ENCODE results near the gene GSC.
"Not testable (repeated sequence)": the region's sequence is repeated elsewhere in the genome, so short reads cannot be mapped to it uniquely, and the experiment has no call there.

GSC gene

GRCh38 chr14:94738097-94738496, 31.8 kb downstream of the GSC start:
- Mint-ChIP-seq H3K4me3 (no peak overlapping the region), H3K27ac (no peak overlapping the region), H3K36me3 (ENCODE audit: low read depth) (no peaks in the 10 kb centered on the region), H3K9me3 (no peaks in the 10 kb centered on the region), H3K4me1 (no peaks in the 10 kb centered on the region), H3K27me3 (peaks cover 3% of the 10 kb centered on the region)
- DNase-seq, result no peak
- no peak for ATAC-seq

GRCh38 chr14:94728950-94729349, 41.0 kb downstream of the GSC start:
- Mint-ChIP-seq H3K27me3 (peaks cover 4% of the 10 kb centered on the region), H3K9me3 (no peaks in the 10 kb centered on the region), H3K27ac (no peak overlapping the region), H3K4me1 (no peaks in the 10 kb centered on the region), H3K4me3 (no peak overlapping the region), H3K36me3 (ENCODE audit: low read depth) (no peaks in the 10 kb centered on the region)
- DNase-seq, result no peak
- ATAC-seq, result no peak

GRCh38 chr14:94728440-94728839, 41.5 kb downstream of the GSC start:
- DNase-seq; H3K4me1 Mint-ChIP-seq; H3K4me3 Mint-ChIP-seq; ATAC-seq; H3K9me3 Mint-ChIP-seq; H3K36me3 Mint-ChIP-seq (ENCODE audit: low read depth); H3K27me3 Mint-ChIP-seq; H3K27ac Mint-ChIP-seq: not testable (repeated sequence)

- not testable (repeated sequence) for H3K27ac Mint-ChIP-seq, H3K4me1 Mint-ChIP-seq
These were observed 43.3 kb downstream of the GSC start for GRCh38 chr14:94726649-94727048.

GRCh38 chr14:94724993-94725392, 44.9 kb downstream of the GSC start:
- DNase-seq (no peak), ATAC-seq (no peak)
- H3K36me3 Mint-ChIP-seq (ENCODE audit: low read depth), result no peaks in the 10 kb centered on the region
- H3K9me3 Mint-ChIP-seq, result no peaks in the 10 kb centered on the region
- peaks cover 4% of the 10 kb centered on the region for H3K27me3 Mint-ChIP-seq
- H3K4me3 Mint-ChIP-seq, result no peak overlapping the region
- no peak overlapping the region for H3K27ac Mint-ChIP-seq
- H3K4me1 Mint-ChIP-seq, result peaks cover 2% of the 10 kb centered on the region

More at GRCh38 chr14:94726649-94727048, 43.3 kb downstream of the GSC start:
- H3K27me3 Mint-ChIP-seq; H3K9me3 Mint-ChIP-seq; H3K36me3 Mint-ChIP-seq (ENCODE audit: low read depth); DNase-seq; ATAC-seq; H3K4me3 Mint-ChIP-seq: not testable (repeated sequence)

GRCh38 chr14:94722397-94722796, 47.5 kb downstream of the GSC start:
- H3K36me3 Mint-ChIP-seq (ENCODE audit: low read depth), result no peaks in the 10 kb centered on the region

More at GRCh38 chr14:94722397-94722796, 47.5 kb downstream of the GSC start:
- H3K27me3 Mint-ChIP-seq, result peaks cover 4% of the 10 kb centered on the region
- H3K4me3 Mint-ChIP-seq, result no peak overlapping the region
- no peak overlapping the region for H3K27ac Mint-ChIP-seq
- no peaks in the 10 kb centered on the region for H3K9me3 Mint-ChIP-seq
- DNase-seq (no peak), ATAC-seq (no peak)
- H3K4me1 Mint-ChIP-seq, result peaks cover 2% of the 10 kb centered on the region
